Activated B cell treated with CpG ODN at 0.5 μM for 24 hours (primary cell): ENCODE data around the gene HUWE1. TPM values are rescaled to one million over a fixed set of nuclear protein-coding genes. Genes with fewer than 3 reads are reported as not detected.

Source experiments
- ATAC-seq: fragments of 200-7000 bp; cut with Tn5 transposase; one replicate; pipeline ENCODE4 v1.10.0; 2021; ENCODE audit warnings: low read depth, mild to moderate bottlenecking, moderate library complexity
- CTCF ChIA-PET: fragments of 350-600 bp; sonication (Branson Sonifier 250); formaldehyde crosslinking; loops from one replicate; lab custom pipeline; 2021; ENCODE audit warnings: antibody characterized with exemption; lab: Charles Lee
- POLR2A ChIA-PET: fragments of 350-600 bp; sonication (Branson Sonifier 250); formaldehyde crosslinking; loops from one replicate; lab custom pipeline; 2021; ENCODE audit warnings: antibody characterized with exemption; lab: Charles Lee
- DNase-seq: peaks from one replicate; pipeline ENCODE4 v3.0.0; 2022
- H3K27ac Mint-ChIP-seq: one replicate; pipeline ENCODE4 v1.8.0; 2020; ENCODE audit warnings: mixed read lengths
- H3K27me3 Mint-ChIP-seq: one replicate; pipeline ENCODE4 v1.8.0; 2021; ENCODE audit warnings: mixed read lengths
- H3K36me3 Mint-ChIP-seq: one replicate; pipeline ENCODE4 v1.8.0; 2021; ENCODE audit warnings: low read depth, mixed read lengths
- H3K4me1 Mint-ChIP-seq: one replicate; pipeline ENCODE4 v1.8.0; 2021; ENCODE audit warnings: mixed read lengths
- H3K4me3 Mint-ChIP-seq: one replicate; pipeline ENCODE4 v1.8.0; 2020; ENCODE audit warnings: mild to moderate bottlenecking, mixed read lengths
- H3K9me3 Mint-ChIP-seq: one replicate; pipeline ENCODE4 v1.8.0; 2020; ENCODE audit warnings: mixed read lengths
- CTCF ChIP-seq: fragments of 200-600 bp; IDR thresholded peaks from one replicate; pipeline ENCODE4 v1.8.0; 2022; ENCODE audit warnings: antibody characterized with exemption, mild to moderate bottlenecking
- intact Hi-C: fragments of 100-400 bp; cut with micrococcal nuclease; formaldehyde crosslinking; loops from one replicate; pipeline ENCODE4 v1.15.1; 2024
- total RNA-seq: library from RNA; stranded (reverse); gene quantifications from 2 replicates; pipeline ENCODE4 v1.2.3, GENCODE V29; 2022

Gene HUWE1
- total RNA-seq, 1 donor from 2014 or later: 257 TPM

DNA sequence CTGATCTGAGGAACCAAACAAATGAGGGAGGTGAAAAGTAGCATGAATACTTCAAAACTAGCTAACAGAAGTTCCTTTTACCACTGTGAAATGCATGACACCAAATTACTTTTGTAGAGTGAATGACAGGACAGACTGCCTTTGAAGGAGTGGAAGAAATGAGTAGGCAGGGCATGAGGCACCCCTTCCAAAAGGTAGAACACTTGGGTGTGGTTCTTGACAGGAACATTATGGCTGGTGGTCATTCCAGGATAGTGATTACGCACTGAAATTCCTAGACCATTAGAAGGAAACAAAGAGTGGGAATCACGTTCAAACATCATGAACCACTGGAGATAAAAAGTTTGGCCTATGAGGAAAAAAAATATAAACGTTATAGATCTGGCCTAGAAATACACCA lies 4.9 kb downstream of the HUWE1 start:
- intact Hi-C loops: loop anchor here (5.0 to 10.0 kb wide), 4 partner anchors 597 to 1483 kb away; partner anchors contain the start of genes APEX2 and TSPYL2
- no peak for ATAC-seq
- H3K4me1 Mint-ChIP-seq: peaks cover 40% of the 10 kb centered on the region
- ChIA-PET POLR2A (interaction anchor here (0.7 kb wide), 3 partner anchors 48 to 1318 kb away, joined by 4 to 6 read pairs (median 5); no protein-coding TSS in a partner anchor), CTCF (no interaction called here)
- TF ChIP-seq CTCF: no peak
- no peaks in the 10 kb centered on the region for H3K27me3 Mint-ChIP-seq
- no peak for DNase-seq
- no peak overlapping the region for H3K27ac Mint-ChIP-seq
- peaks cover 47% of the 10 kb centered on the region for H3K36me3 Mint-ChIP-seq
- H3K9me3 Mint-ChIP-seq: no peaks in the 10 kb centered on the region
- peak overlapping the region; percentile 38 for H3K4me3 Mint-ChIP-seq

- peaks cover 26% of the 10 kb centered on the region for H3K4me1 Mint-ChIP-seq
- intact Hi-C loops: loop anchor here (1.0 kb wide), 1 partner anchor 154 kb away; no protein-coding TSS in a partner anchor
- POLR2A ChIA-PET: interaction anchor here (0.7 kb wide), 1 partner anchor 153 kb away, joined by 3 read pairs; no protein-coding TSS in a partner anchor
- ATAC-seq (no peak), DNase-seq (no peak)
- peaks cover 66% of the 10 kb centered on the region for H3K36me3 Mint-ChIP-seq
- no peak for TF ChIP-seq CTCF
- no peaks in the 10 kb centered on the region for H3K27me3 Mint-ChIP-seq
- no peak overlapping the region for H3K27ac Mint-ChIP-seq
- CTCF ChIA-PET: interaction anchor here (1.6 to 2.9 kb wide), 3 partner anchors 36 to 154 kb away, joined by 4 to 9 read pairs (median 8); no protein-coding TSS in a partner anchor
- no peaks in the 10 kb centered on the region for H3K9me3 Mint-ChIP-seq
- no peak overlapping the region for H3K4me3 Mint-ChIP-seq
Observed at GRCh38 chrX:53678667-53679066, 7.9 kb downstream of the HUWE1 start.

GRCh38 chrX:53677286-53677685 lies 9.2 kb downstream of the HUWE1 start:
- no peak for ATAC-seq
- peaks cover 73% of the 10 kb centered on the region for H3K36me3 Mint-ChIP-seq
- H3K4me3 Mint-ChIP-seq: no peak overlapping the region
- DNase-seq: no peak
- H3K4me1 Mint-ChIP-seq: peaks cover 20% of the 10 kb centered on the region
- ChIA-PET POLR2A (interaction anchor here (1.2 kb wide), 1 partner anchor 12 kb away, joined by 3 read pairs; no protein-coding TSS in a partner anchor), CTCF (interaction anchor here (2.9 kb wide), 1 partner anchor 38 kb away, joined by 9 read pairs; no protein-coding TSS in a partner anchor)
- no peaks in the 10 kb centered on the region for H3K9me3 Mint-ChIP-seq
- no peak for TF ChIP-seq CTCF
- intact Hi-C loops: no loop called here
- H3K27me3 Mint-ChIP-seq: no peaks in the 10 kb centered on the region
- no peak overlapping the region for H3K27ac Mint-ChIP-seq

GRCh38 chrX:53674581-53674980 lies 11.9 kb downstream of the HUWE1 start:
- H3K27ac Mint-ChIP-seq: no peak overlapping the region
- POLR2A ChIA-PET: no interaction called here
- intact Hi-C loops: no loop called here

More at GRCh38 chrX:53674581-53674980, 11.9 kb downstream of the HUWE1 start:
- peaks cover 7% of the 10 kb centered on the region for H3K4me1 Mint-ChIP-seq
- peaks cover 61% of the 10 kb centered on the region for H3K36me3 Mint-ChIP-seq
- no peak for TF ChIP-seq CTCF
- CTCF ChIA-PET: no interaction called here
- no peak overlapping the region for H3K4me3 Mint-ChIP-seq
- DNase-seq (no peak), ATAC-seq (no peak)
- no peaks in the 10 kb centered on the region for H3K27me3 Mint-ChIP-seq
- no peaks in the 10 kb centered on the region for H3K9me3 Mint-ChIP-seq
